Measurements from ENCODE around the gene TSPAN11. TPM values are rescaled to one million over a fixed set of nuclear protein-coding genes. Genes with fewer than 3 reads are reported as not detected.

The TSPAN11 gene
- total and polyA plus RNA-seq, 2 of the 8 experiments (the other 6 are each of a cell fraction or from before 2014, with no cell fraction given), result 3.9 to 8.2 TPM

DNA sequence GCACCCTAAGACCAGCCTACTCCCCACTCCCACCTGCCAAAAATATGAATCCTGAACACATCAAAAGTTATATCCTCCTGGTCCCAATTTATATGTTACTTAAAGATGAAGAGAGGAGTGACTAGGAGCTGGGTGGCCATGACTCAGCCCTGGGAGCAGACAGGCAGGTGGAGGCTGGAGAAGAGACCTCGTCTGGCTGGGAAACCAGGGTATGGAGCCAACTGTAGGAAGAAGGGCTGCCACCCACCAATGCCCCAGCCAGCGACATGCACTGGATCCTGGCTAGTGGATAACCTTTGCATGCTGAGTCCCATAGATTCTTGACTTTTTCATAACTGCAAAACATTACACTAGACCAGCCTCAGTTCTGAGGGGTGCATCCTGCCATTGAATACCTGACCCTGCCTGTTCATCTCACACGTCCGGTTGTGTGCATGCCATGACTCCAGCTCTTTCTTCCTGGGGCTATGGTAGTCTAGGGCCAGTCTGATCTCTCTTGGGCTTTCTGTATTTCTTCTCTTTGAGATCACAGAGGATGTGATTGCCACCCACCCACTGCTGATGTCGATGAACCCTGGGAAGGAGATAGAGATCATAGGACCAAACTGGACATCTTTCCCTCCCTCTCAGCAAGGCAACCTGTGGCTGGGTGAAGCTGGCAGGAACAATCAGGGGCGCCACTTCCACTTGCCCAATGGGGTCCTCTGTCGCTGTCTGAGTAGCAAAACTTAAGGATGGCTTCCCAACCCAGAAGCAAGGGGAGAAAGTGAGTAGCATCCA is 77.5 kb downstream of the TSPAN11 start (continued):
- TF ChIP-seq POU5F1 (IDR thresholded peaks at IDR 0.05; ENCODE audit: low read depth, low read length) (no peak), GABPA (IDR thresholded peaks at IDR 0.05; ENCODE audit: borderline replicate concordance, insufficient read depth, low read length) (no peak), RFX5 (IDR thresholded peaks at IDR 0.05; ENCODE audit: borderline replicate concordance, low read depth, low read length) (no peak), E2F6 (IDR thresholded peaks at IDR 0.05) (no peak), HDAC2 (IDR thresholded peaks at IDR 0.05; ENCODE audit: borderline replicate concordance in 1 of 2, low read depth in 2 of 2, low read length in 2 of 2) (no peak), TBP (IDR thresholded peaks at IDR 0.05; ENCODE audit: low read depth, low read length) (no peak), JUN (IDR thresholded peaks at IDR 0.05; ENCODE audit: low read depth, low read length) (no peak)
- TF ChIP-seq, protein P1, sequence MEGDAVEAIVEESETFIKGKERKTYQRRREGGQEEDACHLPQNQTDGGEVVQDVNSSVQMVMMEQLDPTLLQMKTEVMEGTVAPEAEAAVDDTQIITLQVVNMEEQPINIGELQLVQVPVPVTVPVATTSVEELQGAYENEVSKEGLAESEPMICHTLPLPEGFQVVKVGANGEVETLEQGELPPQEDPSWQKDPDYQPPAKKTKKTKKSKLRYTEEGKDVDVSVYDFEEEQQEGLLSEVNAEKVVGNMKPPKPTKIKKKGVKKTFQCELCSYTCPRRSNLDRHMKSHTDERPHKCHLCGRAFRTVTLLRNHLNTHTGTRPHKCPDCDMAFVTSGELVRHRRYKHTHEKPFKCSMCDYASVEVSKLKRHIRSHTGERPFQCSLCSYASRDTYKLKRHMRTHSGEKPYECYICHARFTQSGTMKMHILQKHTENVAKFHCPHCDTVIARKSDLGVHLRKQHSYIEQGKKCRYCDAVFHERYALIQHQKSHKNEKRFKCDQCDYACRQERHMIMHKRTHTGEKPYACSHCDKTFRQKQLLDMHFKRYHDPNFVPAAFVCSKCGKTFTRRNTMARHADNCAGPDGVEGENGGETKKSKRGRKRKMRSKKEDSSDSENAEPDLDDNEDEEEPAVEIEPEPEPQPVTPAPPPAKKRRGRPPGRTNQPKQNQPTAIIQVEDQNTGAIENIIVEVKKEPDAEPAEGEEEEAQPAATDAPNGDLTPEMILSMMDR (IDR thresholded peaks at IDR 0.05; ENCODE audit: control extremely low read depth in 1 of 3, insufficient read depth in 1 of 3, low read depth in 1 of 3, low read length in 3 of 3), result no peak
- TF ChIP-seq, protein P2, sequence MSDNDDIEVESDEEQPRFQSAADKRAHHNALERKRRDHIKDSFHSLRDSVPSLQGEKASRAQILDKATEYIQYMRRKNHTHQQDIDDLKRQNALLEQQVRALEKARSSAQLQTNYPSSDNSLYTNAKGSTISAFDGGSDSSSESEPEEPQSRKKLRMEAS (IDR thresholded peaks at IDR 0.05), result no peak

Data from H1 (cell line).